NCI-H2029 treated with DMSO at 0.1 percent for 48 hours (cell line): ENCODE results near the gene INMT.

Experiments used
- DNase-seq: peaks from one replicate; lab custom pipeline; 2025; lab: John Stamatoyannopoulos, UW

INMT gene

GRCh38 chr7:30752979-30753378 is 1.0 kb downstream of the INMT start:
- no peak for DNase-seq

- no peak for DNase-seq
Observed at GRCh38 chr7:30754315-30754877, 2.5 kb downstream of the INMT start.

GRCh38 chr7:30755384-30756154 is 3.6 kb downstream of the INMT start:
- no peak for DNase-seq

- no peak for DNase-seq
Observed at GRCh38 chr7:30757342-30757692, 5.4 kb downstream of the INMT start.

GRCh38 chr7:30760514-30761213 is 8.7 kb downstream of the INMT start:
- no peak for DNase-seq

- no peak for DNase-seq
Observed at GRCh38 chr7:30761214-30762156, 9.6 kb downstream of the INMT start.

GRCh38 chr7:30764030-30764975 is 12.4 kb downstream of the INMT start:
- DNase-seq = no peak

- no peak for DNase-seq
Observed at GRCh38 chr7:30765408-30765807, 13.5 kb downstream of the INMT start.

GRCh38 chr7:30770845-30771173 is 18.9 kb downstream of the INMT start:
- DNase-seq = no peak

- DNase-seq = peak; percentile 2
Observed at GRCh38 chr7:30771174-30771879, 19.4 kb downstream of the INMT start, which contains the start of gene MINDY4. Gene MINDY4, plus strand, starts transcription at chr7:30771417. Its CDS starts 77 bp downstream, at chr7:30771494.

- DNase-seq = no peak
Observed at GRCh38 chr7:30771880-30772425, 20.0 kb downstream of the INMT start.

- no peak for DNase-seq
Observed at GRCh38 chr7:30772984-30773383, 21.0 kb downstream of the INMT start.

- no peak for DNase-seq
Observed at GRCh38 chr7:30775992-30776391, 24.1 kb downstream of the INMT start.

GRCh38 chr7:30776971-30777370 is 25.0 kb downstream of the INMT start:
- DNase-seq = no peak

- DNase-seq = no peak
Observed at GRCh38 chr7:30778255-30779025, 26.5 kb downstream of the INMT start.

GRCh38 chr7:30779574-30779973 is 27.6 kb downstream of the INMT start:
- no peak for DNase-seq

- no peak for DNase-seq
Observed at GRCh38 chr7:30780941-30781340, 29.0 kb downstream of the INMT start.

GRCh38 chr7:30782690-30783089 is 30.8 kb downstream of the INMT start:
- no peak for DNase-seq

- DNase-seq = no peak
Observed at GRCh38 chr7:30785786-30786185, 33.9 kb downstream of the INMT start.
